GM12875 (cell line): ENCODE measurements around the gene D2HGDH.
A peak's percentile ranks its signal among the peaks of the same experiment; 100 is the strongest.

Experiments
- H3K4me3 ChIP-seq: one replicate; pipeline ENCODE4 v1.5.1; 2011; ENCODE audit warnings: low read depth, low read length, control low read depth
- CTCF ChIP-seq: IDR thresholded peaks from 2 replicates; pipeline ENCODE4 v1.5.1; 2011; ENCODE audit warnings: low read depth, mild to moderate bottlenecking, control low read depth, inconsistent platforms, low read length, moderate library complexity, borderline replicate concordance; ENCODE audit not compliant: insufficient read depth

The D2HGDH gene

GRCh38 chr2:241695651-241696050 lies 38.8 kb upstream of the D2HGDH start:
- TF ChIP-seq CTCF = no peak
- no peak overlapping the region for H3K4me3 ChIP-seq

GRCh38 chr2:241701149-241701398 lies 33.4 kb upstream of the D2HGDH start:
- TF ChIP-seq CTCF = peak; percentile 55; the same call in 1 of the 2 replicates
- H3K4me3 ChIP-seq = peak overlapping the region; percentile 69

- TF ChIP-seq CTCF = no peak
- H3K4me3 ChIP-seq = peak within 1 kb of the TSS; percentile 69
These were observed 32.9 kb upstream of the D2HGDH start, which contains the start of gene ING5 for GRCh38 chr2:241701399-241702154. Gene ING5, plus strand, starts transcription at chr2:241702039. Its CDS starts 27 bp downstream, at chr2:241702066.

GRCh38 chr2:241702155-241703031 lies 32.0 kb upstream of the D2HGDH start:
- peak; percentile 80 for TF ChIP-seq CTCF

GRCh38 chr2:241703032-241703604 lies 31.3 kb upstream of the D2HGDH start:
- no peak for TF ChIP-seq CTCF
- H3K4me3 ChIP-seq = peak overlapping the region; percentile 69

More at GRCh38 chr2:241702155-241703031, 32.0 kb upstream of the D2HGDH start:
- peak overlapping the region; percentile 69 for H3K4me3 ChIP-seq

- H3K4me3 ChIP-seq = no peak overlapping the region
- no peak for TF ChIP-seq CTCF
These were observed 27.9 kb upstream of the D2HGDH start for GRCh38 chr2:241706537-241706936.
